Hepatocyte (in vitro differentiated cells): ENCODE results near the gene LIMK2. TPM values are rescaled to one million over a fixed set of nuclear protein-coding genes. Genes with fewer than 3 reads are reported as not detected.

Experiments used
- DNase-seq: peaks from one replicate; pipeline ENCODE4 v3.0.0-alpha.2; 2016; ENCODE audit warnings: low spot score
- H2AFZ ChIP-seq: fragments of 200-600 bp; sonication (generic); 2 replicates; pipeline ENCODE4 v1.6.0; 2016; ENCODE audit warnings: antibody characterized with exemption, mild to moderate bottlenecking
- H3K27ac ChIP-seq: fragments of 200-600 bp; sonication (generic); 2 replicates; pipeline ENCODE4 v1.5.1; 2016; ENCODE audit warnings: mild to moderate bottlenecking
- H3K27me3 ChIP-seq: fragments of 200-600 bp; sonication (generic); 2 replicates; pipeline ENCODE4 v1.6.1; 2016
- H3K36me3 ChIP-seq: fragments of 200-600 bp; sonication (generic); replicated peaks from 2 replicates; pipeline ENCODE4 v1.5.1; 2016; ENCODE audit warnings: low read depth; ENCODE audit not compliant: insufficient read depth
- H3K4me1 ChIP-seq: fragments of 200-600 bp; sonication (generic); 2 replicates; pipeline ENCODE4 v1.5.1; 2016; ENCODE audit warnings: mild to moderate bottlenecking, moderate library complexity; ENCODE audit not compliant: insufficient read depth
- H3K4me2 ChIP-seq: fragments of 200-600 bp; sonication (generic); 2 replicates; pipeline ENCODE4 v1.6.0; 2016
- H3K4me3 ChIP-seq: fragments of 200-600 bp; sonication (generic); 2 replicates; pipeline ENCODE4 v1.5.1; 2016; ENCODE audit warnings: mild to moderate bottlenecking
- H3K79me2 ChIP-seq: fragments of 200-600 bp; sonication (generic); 2 replicates; pipeline ENCODE4 v1.6.0; 2017; ENCODE audit warnings: mild to moderate bottlenecking
- H3K9me2 ChIP-seq: fragments of 200-600 bp; sonication (generic); replicated peaks from 2 replicates; pipeline ENCODE4 v1.6.0; 2017; ENCODE audit warnings: mild to moderate bottlenecking; ENCODE audit not compliant: insufficient read depth
- H3K9me3 ChIP-seq: fragments of 200-600 bp; sonication (generic); 2 replicates; pipeline ENCODE4 v1.5.1; 2016; ENCODE audit warnings: low read depth, mild to moderate bottlenecking
- H4K20me1 ChIP-seq: fragments of 200-600 bp; sonication (generic); 2 replicates; pipeline ENCODE4 v1.6.0; 2016; ENCODE audit warnings: mild to moderate bottlenecking; ENCODE audit not compliant: insufficient read depth, poor library complexity, severe bottlenecking
- CTCF ChIP-seq: fragments of 200-600 bp; sonication (generic); IDR thresholded peaks from 2 replicates; pipeline ENCODE4 v1.5.1; 2016; ENCODE audit warnings: antibody characterized with exemption, mild to moderate bottlenecking; ENCODE audit not compliant: poor library complexity
- EZH2 ChIP-seq: fragments of 200-600 bp; sonication (generic); IDR thresholded peaks from 2 replicates; pipeline ENCODE4 v1.6.1; 2016; ENCODE audit warnings: antibody characterized with exemption, mild to moderate bottlenecking, borderline replicate concordance
- EZH2phosphoT487 ChIP-seq: fragments of 200-600 bp; sonication (generic); IDR thresholded peaks from one replicate; pipeline ENCODE4 v1.6.1; 2018; ENCODE audit warnings: antibody characterized with exemption, mild to moderate bottlenecking, low read depth, moderate library complexity; ENCODE audit not compliant: unreplicated experiment, severe bottlenecking
- WGBS: methylation state at CpG from one replicate; pipeline ENCODE4 v1.1.6; 2016; ENCODE audit warnings: low lambda C conversion rate; ENCODE audit errors: missing lambda C conversion rate; 5-methylcytosine and 5-hydroxymethylcytosine counted together
- polyA plus RNA-seq: library from polyadenylated mRNA; unstranded; fragments of >200 nt; fragmentation: Nextera tagmentation; extraction: Ambion mirVana; gene quantifications from 2 replicates; pipeline ENCODE4 v1.2.1, GENCODE V29; 2016
- total RNA-seq: library from RNA; depleted of rRNA; stranded (reverse); fragments of >200 nt; gene quantifications from 2 replicates; pipeline ENCODE4 v1.2.3, GENCODE V29; 2014

LIMK2 gene
- total and polyA plus RNA-seq, 2 experiments from 2014 or later: 45.9 to 49.9 TPM

DNA sequence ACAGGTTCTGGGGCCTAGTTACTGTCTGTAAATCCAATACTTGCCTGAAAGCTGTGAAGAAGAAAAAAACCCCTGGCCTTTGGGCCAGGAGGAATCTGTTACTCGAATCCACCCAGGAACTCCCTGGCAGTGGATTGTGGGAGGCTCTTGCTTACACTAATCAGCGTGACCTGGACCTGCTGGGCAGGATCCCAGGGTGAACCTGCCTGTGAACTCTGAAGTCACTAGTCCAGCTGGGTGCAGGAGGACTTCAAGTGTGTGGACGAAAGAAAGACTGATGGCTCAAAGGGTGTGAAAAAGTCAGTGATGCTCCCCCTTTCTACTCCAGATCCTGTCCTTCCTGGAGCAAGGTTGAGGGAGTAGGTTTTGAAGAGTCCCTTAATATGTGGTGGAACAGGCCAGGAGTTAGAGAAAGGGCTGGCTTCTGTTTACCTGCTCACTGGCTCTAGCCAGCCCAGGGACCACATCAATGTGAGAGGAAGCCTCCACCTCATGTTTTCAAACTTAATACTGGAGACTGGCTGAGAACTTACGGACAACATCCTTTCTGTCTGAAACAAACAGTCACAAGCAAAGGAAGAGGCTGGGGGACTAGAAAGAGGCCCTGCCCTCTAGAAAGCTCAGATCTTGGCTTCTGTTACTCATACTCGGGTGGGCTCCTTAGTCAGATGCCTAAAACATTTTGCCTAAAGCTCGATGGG is 66.7 kb downstream of the LIMK2 start:
- Histone ChIP-seq H2AFZ (no peak overlapping the region), H3K27me3 (no peaks in the 10 kb centered on the region), H3K27ac (no peak overlapping the region), H3K9me3 (no peaks in the 10 kb centered on the region), H3K4me2 (no peak overlapping the region), H3K4me3 (no peak overlapping the region), H3K4me1 (peaks cover 10% of the 10 kb centered on the region), H3K79me2 (no peaks in the 10 kb centered on the region), H4K20me1 (no peaks in the 10 kb centered on the region), H3K9me2 (no peaks in the 10 kb centered on the region), H3K36me3 (peaks cover 4% of the 10 kb centered on the region)
- TF ChIP-seq EZH2phosphoT487: no peak
- no peak for TF ChIP-seq EZH2
- no peak for TF ChIP-seq CTCF
- 97% methylated on average over 6 of the region's 6 CpGs for WGBS
- no peak for DNase-seq

DNA sequence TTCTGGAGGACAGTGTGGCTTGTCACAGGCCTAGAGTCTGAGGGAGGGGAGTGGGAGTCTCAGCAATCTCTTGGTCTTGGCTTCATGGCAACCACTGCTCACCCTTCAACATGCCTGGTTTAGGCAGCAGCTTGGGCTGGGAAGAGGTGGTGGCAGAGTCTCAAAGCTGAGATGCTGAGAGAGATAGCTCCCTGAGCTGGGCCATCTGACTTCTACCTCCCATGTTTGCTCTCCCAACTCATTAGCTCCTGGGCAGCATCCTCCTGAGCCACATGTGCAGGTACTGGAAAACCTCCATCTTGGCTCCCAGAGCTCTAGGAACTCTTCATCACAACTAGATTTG is 67.2 kb downstream of the LIMK2 start:
- TF ChIP-seq CTCF (no peak), EZH2 (no peak), EZH2phosphoT487 (no peak)
- H3K9me3 ChIP-seq: no peaks in the 10 kb centered on the region
- H3K79me2 ChIP-seq: no peaks in the 10 kb centered on the region
- no peaks in the 10 kb centered on the region for H3K9me2 ChIP-seq
- no peak overlapping the region for H2AFZ ChIP-seq
- no peaks in the 10 kb centered on the region for H3K27me3 ChIP-seq
- H3K4me2 ChIP-seq: no peak overlapping the region
- no peak overlapping the region for H3K4me3 ChIP-seq
- DNase-seq: no peak
- peaks cover 10% of the 10 kb centered on the region for H3K4me1 ChIP-seq
- peaks cover 4% of the 10 kb centered on the region for H3K36me3 ChIP-seq
- H3K27ac ChIP-seq: no peak overlapping the region
- no peaks in the 10 kb centered on the region for H4K20me1 ChIP-seq

- H3K4me1 ChIP-seq: peaks cover 9% of the 10 kb centered on the region
- H3K27ac ChIP-seq: no peak overlapping the region
- no peak overlapping the region for H2AFZ ChIP-seq
- H3K27me3 ChIP-seq: no peaks in the 10 kb centered on the region
- no peak for DNase-seq
- no peaks in the 10 kb centered on the region for H3K9me2 ChIP-seq
- H3K36me3 ChIP-seq: no peaks in the 10 kb centered on the region
- H3K4me2 ChIP-seq: no peak overlapping the region
- H4K20me1 ChIP-seq: no peaks in the 10 kb centered on the region
- H3K9me3 ChIP-seq: no peaks in the 10 kb centered on the region
- no peaks in the 10 kb centered on the region for H3K79me2 ChIP-seq
- H3K4me3 ChIP-seq: no peak overlapping the region
- no peak for TF ChIP-seq EZH2
- no peak for TF ChIP-seq EZH2phosphoT487
- no peak for TF ChIP-seq CTCF
These were observed 67.9 kb downstream of the LIMK2 start for GRCh38 chr22:31279821-31280505.
